ENCODE results near the gene FAM72C.
"Not testable (repeated sequence)": the region's sequence is repeated elsewhere in the genome, so short reads cannot be mapped to it uniquely, and the experiment has no call there.

The FAM72C gene

DNA sequence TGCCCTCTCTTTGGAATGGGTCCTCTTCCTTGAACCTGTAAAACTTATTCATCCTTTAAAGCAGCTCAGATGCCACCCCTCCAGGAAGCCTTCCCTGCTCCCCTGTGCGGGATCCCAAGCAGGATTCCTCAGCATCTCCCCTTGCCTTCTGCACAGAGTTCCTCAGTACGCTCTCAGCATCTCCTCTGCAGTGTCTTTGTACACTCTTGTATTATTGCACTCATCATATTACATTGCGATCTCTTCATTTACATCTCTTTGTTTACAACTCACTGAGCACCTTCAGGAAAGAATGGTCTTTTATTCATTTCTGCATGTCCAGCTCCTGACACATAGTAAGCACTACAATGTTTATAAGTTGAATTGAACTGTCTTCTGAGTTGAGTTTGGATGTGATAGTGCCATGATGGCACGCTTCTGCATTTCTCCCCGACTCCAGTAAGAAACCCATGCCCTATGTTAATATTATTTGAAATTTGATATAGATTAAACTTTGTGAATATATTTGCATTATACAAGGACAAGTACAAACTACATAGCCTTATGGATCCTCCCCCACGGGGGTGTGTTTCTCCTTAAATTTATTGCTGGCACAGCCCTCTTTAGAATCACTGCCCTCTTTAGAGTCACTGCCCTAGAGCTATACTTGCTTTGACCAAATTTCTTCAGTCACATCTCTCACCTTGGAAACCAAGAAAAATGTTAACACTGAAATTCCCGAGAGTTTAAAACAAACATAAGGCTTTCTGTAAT, 13.1 kb upstream of the FAM72C start:
- not testable (repeated sequence) for DNase-seq

DNA sequence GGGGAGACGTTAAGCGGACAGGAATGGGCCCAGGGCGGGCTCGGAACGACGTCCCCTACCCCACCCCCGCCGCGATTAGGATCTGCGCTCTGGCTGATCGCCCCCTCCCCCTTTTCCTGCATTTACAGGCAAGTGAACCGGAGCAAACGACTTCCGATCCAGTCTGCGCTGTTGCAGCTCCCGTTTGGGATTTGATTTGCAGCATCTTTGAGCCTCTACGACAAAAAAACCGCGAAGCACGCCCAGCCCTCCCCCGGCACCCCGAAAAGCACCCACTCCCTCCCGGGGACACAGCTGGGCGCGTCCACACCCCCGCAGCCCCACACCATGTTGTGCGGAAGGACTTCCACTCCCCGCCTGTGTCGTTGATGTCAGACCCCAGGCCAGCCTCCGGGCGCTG, 2.6 kb upstream of the FAM72C start:
- not testable (repeated sequence) for DNase-seq

- DNase-seq = not testable (repeated sequence)
Observed at GRCh38 chr1:143973876-143974414, 2.2 kb upstream of the FAM72C start.

DNA sequence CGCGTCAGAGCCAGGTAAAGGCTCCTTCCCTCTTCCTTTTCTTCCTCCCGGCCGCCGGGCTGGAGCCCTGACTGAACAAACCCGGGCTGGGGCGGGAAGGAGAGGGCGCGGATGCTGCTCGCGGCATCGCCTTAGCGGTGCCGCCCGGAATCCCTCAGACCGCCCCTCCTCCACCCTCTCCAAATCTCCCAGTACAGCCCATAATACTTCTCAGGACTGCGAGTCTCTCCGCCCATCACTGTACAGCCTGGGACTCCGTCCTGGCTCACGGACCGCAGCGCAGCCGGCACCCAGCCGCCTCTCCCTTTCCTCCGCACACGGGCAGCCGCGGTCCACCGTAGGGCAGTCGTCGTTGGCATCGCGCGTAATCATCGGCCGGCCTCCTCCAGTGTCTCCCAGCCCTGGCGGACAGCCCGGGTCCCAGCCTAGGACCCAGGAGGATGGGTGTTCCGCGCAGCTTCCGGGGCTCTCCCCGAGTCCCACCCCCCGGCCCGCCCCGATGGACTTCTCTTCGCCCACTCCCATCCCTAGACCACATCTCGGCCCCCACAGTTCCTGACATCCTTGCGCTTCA, 1.1 kb upstream of the FAM72C start:
- DNase-seq = not testable (repeated sequence)

- not testable (repeated sequence) for DNase-seq
Observed at GRCh38 chr1:143965860-143966259, 5.9 kb downstream of the FAM72C start.

GRCh38 chr1:143964294-143964693, 7.5 kb downstream of the FAM72C start:
- DNase-seq = not testable (repeated sequence)

DNA sequence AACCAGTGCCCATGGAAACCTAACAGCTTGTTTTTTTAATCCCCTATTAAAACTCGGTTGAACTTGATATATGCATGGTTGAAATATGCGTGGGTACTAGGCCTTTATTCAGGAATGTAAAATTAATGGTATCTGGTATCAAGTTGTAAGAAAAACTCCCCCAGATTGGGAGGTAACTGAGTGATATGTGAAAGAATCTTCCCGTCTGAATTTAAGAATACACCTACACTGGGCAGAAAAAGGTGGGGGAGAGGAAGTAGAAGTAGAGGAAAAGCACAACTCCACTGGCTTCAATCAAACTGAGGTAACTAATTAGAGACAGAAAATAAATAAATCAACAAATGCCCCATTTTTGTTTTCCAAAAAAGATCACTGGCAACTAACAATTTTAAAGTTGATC, 15.9 kb downstream of the FAM72C start:
- DNase-seq = not testable (repeated sequence)

DNA sequence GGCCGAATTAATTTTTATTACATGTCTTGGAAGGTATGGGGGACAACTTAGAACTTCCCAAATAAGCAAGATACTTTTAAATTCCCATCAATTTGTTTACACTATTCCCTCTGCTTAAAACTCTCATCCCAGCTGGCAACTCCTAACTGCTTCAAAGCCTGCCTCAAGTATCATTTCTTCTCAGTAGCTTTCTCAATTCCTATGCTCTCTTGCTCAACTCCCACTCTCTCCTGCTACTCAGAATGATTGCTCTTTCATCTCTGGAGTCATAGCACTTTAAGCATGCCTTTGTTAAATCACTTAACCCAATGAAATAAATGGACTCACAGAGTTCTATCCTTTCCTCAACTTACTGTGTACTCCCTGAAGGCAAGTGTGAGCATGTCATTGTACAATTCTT, 18.9 kb downstream of the FAM72C start:
- DNase-seq = not testable (repeated sequence)

- DNase-seq = not testable (repeated sequence)
Observed at GRCh38 chr1:143951485-143952391, 20.0 kb downstream of the FAM72C start.

- DNase-seq = not testable (repeated sequence)
Observed at GRCh38 chr1:143947749-143948148, 24.0 kb downstream of the FAM72C start.

DNA sequence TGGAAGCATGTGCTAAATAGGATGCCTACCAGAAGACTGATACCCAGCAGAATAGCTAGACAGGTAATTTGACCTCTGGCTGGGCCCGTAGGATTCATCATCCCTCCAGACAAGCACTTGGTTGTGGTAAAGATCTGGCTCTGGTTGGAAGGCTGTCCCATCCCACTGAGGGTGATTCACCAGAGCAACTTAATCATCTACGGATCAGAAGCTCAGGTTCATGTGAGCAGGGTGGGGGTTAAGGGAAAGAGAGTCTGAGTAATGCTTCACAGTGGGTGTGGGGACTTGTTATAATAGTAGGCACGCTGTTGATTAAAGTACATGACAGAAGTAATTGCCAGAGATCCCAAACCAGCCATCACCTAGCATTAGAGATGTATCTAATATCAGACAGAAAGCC, 26.5 kb downstream of the FAM72C start:
- DNase-seq = not testable (repeated sequence)

- not testable (repeated sequence) for DNase-seq
Observed at GRCh38 chr1:143944576-143945240, 27.1 kb downstream of the FAM72C start.

DNA sequence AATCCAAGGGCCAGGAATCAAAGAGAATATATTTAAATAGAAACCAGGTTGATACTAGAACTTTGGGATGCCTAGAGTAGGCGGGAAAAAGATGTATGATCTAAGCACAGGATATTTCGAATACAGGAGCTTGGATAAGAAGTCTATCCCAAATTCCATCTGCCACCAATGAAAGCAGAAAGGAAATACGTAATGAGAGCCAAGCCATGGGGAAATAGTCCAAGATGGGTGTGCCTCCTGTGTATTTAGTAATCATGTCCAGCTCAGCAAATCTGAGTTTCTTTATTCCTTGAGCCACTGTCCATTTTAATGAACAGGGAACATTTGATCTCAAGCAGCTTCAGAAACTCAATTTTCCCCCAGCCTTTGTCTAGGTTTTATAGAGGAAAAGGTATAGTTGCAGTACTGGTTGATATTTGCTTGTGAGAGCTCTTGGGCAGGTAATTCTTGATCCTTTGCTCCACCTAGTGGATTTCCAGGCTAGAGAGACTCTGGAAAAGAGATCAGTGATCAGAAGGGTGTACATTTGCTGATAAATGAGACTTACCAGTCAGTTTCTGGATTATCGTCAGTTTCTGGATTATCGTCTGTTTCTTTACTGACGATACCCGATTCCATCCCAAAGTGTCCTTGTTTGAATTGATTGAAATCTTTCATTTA, 28.3 kb downstream of the FAM72C start:
- DNase-seq = not testable (repeated sequence)

DNA sequence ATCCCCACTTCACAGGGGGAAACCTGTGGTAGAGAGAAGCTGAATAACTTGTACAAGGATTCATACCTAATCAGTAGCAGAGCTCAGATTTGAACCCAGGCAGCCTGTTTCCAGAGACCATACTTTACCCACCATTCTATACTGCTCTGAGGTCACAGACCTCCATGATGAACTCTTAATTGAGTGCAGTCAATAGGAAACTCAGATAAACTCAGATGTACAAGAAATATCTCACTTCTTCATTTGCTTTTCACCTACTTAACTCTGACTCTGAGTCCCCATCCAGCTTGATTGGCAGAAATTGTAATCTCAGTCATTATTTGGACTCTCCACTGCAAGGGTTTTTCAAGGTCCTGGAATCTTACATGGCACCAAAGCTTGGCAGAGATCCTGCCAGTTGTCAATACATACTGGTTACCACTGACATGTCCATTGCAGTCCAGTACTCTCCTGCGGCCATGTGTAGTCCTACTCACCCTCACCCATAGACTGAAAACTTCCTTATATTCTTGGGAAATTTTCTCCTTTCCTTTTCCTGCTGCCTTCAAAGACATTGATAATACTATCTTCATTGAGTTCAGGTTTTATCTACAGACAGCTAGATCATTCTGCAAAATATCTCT, 29.4 kb downstream of the FAM72C start:
- DNase-seq = not testable (repeated sequence)

- not testable (repeated sequence) for DNase-seq
Observed at GRCh38 chr1:143939666-143940065, 32.1 kb downstream of the FAM72C start.

GRCh38 chr1:143938922-143939321, 32.9 kb downstream of the FAM72C start:
- DNase-seq = not testable (repeated sequence)

- peak; percentile 32 for DNase-seq
Observed at GRCh38 chr1:143936457-143937115, 35.2 kb downstream of the FAM72C start.

GRCh38 chr1:143919127-143919526, 52.7 kb downstream of the FAM72C start:
- not testable (repeated sequence) for DNase-seq

DNA sequence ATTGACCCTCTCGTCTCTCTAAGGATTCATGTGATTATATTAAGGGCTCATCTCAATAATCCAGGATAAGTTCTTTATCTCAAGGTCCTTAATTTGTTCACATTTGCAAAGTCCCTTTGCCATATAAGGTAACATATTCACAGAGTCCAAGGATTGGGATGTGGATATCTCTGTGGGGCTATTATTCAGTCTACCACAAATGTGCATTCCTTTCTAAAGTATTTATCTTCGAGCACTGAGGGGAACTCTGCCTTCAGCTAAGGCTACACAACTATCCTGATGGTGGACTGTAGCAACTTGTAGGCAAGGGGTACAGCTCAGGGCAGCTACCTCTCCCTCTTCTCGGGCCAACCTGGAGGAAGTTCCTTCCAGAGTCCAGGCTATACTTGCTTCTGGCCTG, 53.2 kb downstream of the FAM72C start:
- DNase-seq = not testable (repeated sequence)

GRCh38 chr1:143913705-143914104, 58.1 kb downstream of the FAM72C start:
- DNase-seq = not testable (repeated sequence)

All from NCI-H2227 treated with DMSO at 0.1 percent for 48 hours (cell line).